ENCODE data around the gene ARMH2. TPM values are rescaled to one million over a fixed set of nuclear protein-coding genes. Genes with fewer than 3 reads are reported as not detected.

Gene ARMH2
- total and polyA plus RNA-seq, 9 of the 15 experiments (the other 6 are each of a cell fraction or from before 2014, with no cell fraction given): not detected

DNA sequence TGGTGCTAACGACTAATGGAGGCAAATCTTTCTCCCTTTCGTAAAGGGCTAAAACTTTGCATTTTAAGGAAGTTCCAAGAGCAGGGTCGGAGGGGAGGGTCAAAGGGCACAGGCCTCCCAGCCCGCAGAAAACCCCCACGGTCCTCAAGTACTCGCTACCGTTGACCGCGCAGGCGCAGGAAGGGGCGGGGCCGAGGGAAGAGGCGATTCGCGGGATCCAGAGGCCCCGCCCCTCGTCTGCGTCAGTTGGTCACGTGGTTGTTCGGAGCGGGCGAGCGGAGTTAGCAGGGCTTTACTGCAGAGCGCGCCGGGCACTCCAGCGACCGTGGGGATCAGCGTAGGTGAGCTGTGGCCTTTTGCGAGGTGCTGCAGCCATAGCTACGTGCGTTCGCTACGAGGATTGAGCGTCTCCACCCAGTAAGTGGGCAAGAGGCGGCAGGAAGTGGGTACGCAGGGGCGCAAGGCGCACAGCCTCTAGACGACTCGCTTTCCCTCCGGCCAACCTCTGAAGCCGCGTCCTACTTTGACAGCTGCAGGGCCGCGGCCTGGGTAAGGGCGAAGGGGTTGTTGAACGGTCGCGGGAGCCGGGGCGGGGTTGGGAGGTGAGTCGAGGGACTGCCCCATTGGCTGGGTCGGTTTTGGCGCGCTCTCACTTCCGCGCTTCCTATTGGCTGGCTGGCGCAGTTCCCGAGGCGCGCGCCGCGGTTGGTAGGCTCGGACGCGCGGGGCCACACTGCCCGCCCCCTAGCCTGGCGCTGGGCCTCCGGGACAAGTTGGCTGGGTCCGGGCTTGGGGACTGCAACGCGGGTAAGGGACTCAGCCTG is 23.8 kb downstream of the ARMH2 start, which contains the start of gene GMNN (continued):
- no peak for TF ChIP-seq ZNF77 (CRISPR knock-in tag; IDR thresholded peaks at IDR 0.05)
- TF ChIP-seq NR1H2 (CRISPR knock-in tag; IDR thresholded peaks at IDR 0.05): peak; percentile 90; the same call in 1 of the 2 replicates
- no peak for TF ChIP-seq NCOA2 (IDR thresholded peaks at IDR 0.05; ENCODE audit: partially characterized antibody in 2 of 2)
- TF ChIP-seq HNRNPL (IDR thresholded peaks at IDR 0.05; ENCODE audit: low read depth, low read length): 0 out of 2 replicates have a peak, but pooled peaks have one; percentile 52
- TF ChIP-seq TCF3 (CRISPR knock-in tag; IDR thresholded peaks at IDR 0.05): peak; percentile 34; the same call in 1 of the 2 replicates
- TF ChIP-seq, protein P1, sequence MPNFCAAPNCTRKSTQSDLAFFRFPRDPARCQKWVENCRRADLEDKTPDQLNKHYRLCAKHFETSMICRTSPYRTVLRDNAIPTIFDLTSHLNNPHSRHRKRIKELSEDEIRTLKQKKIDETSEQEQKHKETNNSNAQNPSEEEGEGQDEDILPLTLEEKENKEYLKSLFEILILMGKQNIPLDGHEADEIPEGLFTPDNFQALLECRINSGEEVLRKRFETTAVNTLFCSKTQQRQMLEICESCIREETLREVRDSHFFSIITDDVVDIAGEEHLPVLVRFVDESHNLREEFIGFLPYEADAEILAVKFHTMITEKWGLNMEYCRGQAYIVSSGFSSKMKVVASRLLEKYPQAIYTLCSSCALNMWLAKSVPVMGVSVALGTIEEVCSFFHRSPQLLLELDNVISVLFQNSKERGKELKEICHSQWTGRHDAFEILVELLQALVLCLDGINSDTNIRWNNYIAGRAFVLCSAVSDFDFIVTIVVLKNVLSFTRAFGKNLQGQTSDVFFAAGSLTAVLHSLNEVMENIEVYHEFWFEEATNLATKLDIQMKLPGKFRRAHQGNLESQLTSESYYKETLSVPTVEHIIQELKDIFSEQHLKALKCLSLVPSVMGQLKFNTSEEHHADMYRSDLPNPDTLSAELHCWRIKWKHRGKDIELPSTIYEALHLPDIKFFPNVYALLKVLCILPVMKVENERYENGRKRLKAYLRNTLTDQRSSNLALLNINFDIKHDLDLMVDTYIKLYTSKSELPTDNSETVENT (CRISPR knock-in tag; IDR thresholded peaks at IDR 0.05): peak; percentile 95
- TF ChIP-seq GTF2E2 (tag; IDR thresholded peaks at IDR 0.05): peak; percentile 95; the same call in 1 of the 2 replicates
- TF ChIP-seq ZNF212 (CRISPR knock-in tag; IDR thresholded peaks at IDR 0.05): no peak
- TF ChIP-seq SP1 (CRISPR knock-in tag; IDR thresholded peaks at IDR 0.05): peak; percentile 96
- TF ChIP-seq BRCA1 (IDR thresholded peaks at IDR 0.05): no peak
- no peak for TF ChIP-seq BRCA1 (CRISPR knock-in tag; IDR thresholded peaks at IDR 0.05)
- no peak for TF ChIP-seq CBX5 (IDR thresholded peaks at IDR 0.05; ENCODE audit: borderline replicate concordance, low read depth)
- TF ChIP-seq, protein P2, sequence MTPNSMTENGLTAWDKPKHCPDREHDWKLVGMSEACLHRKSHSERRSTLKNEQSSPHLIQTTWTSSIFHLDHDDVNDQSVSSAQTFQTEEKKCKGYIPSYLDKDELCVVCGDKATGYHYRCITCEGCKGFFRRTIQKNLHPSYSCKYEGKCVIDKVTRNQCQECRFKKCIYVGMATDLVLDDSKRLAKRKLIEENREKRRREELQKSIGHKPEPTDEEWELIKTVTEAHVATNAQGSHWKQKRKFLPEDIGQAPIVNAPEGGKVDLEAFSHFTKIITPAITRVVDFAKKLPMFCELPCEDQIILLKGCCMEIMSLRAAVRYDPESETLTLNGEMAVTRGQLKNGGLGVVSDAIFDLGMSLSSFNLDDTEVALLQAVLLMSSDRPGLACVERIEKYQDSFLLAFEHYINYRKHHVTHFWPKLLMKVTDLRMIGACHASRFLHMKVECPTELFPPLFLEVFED (CRISPR knock-in tag; conservative IDR thresholded peaks at IDR 0.05): no peak; the same call in 1 of the 2 replicates
- no peak for TF ChIP-seq KDM1A (IDR thresholded peaks at IDR 0.05)
- peak; percentile 90 for TF ChIP-seq HDAC2 (IDR thresholded peaks at IDR 0.05)
- no peak; the same call in 1 of the 2 replicates for TF ChIP-seq SMAD4 (CRISPR knock-in tag; conservative IDR thresholded peaks at IDR 0.05)
- TF ChIP-seq E2F3 (CRISPR knock-in tag; IDR thresholded peaks at IDR 0.05): peak; percentile 97
- 0 out of 2 replicates have a peak, but pooled peaks have one; percentile 16 for TF ChIP-seq ZNF445 (CRISPR knock-in tag; IDR thresholded peaks at IDR 0.05; ENCODE audit: low read depth)
- TF ChIP-seq PHTF2 (CRISPR knock-in tag; IDR thresholded peaks at IDR 0.05): no peak
- TF ChIP-seq, protein P3, sequence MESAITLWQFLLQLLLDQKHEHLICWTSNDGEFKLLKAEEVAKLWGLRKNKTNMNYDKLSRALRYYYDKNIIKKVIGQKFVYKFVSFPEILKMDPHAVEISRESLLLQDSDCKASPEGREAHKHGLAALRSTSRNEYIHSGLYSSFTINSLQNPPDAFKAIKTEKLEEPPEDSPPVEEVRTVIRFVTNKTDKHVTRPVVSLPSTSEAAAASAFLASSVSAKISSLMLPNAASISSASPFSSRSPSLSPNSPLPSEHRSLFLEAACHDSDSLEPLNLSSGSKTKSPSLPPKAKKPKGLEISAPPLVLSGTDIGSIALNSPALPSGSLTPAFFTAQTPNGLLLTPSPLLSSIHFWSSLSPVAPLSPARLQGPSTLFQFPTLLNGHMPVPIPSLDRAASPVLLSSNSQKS (CRISPR knock-in tag; IDR thresholded peaks at IDR 0.05): no peak
- TF ChIP-seq, protein P4, sequence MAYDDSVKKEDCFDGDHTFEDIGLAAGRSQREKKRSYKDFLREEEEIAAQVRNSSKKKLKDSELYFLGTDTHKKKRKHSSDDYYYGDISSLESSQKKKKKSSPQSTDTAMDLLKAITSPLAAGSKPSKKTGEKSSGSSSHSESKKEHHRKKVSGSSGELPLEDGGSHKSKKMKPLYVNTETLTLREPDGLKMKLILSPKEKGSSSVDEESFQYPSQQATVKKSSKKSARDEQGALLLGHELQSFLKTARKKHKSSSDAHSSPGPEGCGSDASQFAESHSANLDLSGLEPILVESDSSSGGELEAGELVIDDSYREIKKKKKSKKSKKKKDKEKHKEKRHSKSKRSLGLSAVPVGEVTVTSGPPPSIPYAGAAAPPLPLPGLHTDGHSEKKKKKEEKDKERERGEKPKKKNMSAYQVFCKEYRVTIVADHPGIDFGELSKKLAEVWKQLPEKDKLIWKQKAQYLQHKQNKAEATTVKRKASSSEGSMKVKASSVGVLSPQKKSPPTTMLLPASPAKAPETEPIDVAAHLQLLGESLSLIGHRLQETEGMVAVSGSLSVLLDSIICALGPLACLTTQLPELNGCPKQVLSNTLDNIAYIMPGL (CRISPR knock-in tag; IDR thresholded peaks at IDR 0.05): peak; percentile 91

All from K562 (cell line).